Measurements from ENCODE around the gene PRC1.

- TF ChIP-seq CTCF (IDR thresholded peaks at IDR 0.05) (no peak), POLR2A (IDR thresholded peaks at IDR 0.05) (no peak), EP300 (IDR thresholded peaks at IDR 0.05) (no peak)
These were observed 44.2 kb downstream of the PRC1 start for GRCh38 chr15:90949979-90950675.
